Measurements from ENCODE around the gene CDH23.

The CDH23 gene

DNA sequence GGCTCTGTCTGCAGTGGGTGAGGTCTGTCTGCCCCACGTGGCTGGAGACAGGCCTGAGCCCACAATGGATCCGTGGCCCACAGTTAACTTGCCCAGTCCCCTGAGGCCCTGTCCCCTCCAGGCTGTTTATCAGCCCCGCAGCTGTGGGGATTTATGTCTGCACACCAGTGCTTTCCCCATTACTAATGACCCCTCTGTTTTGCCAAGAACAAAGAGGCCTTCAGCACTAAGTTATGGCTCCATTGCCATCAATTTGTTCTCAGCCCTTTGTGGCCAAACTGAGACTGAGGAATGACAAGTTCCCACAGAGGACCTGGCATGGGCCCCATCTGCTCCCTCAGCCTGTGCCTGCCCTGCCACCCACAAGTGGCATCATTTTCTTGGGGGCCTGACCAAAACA is 184.7 kb downstream of the CDH23 start:
- Histone ChIP-seq H3K4me3 (ENCODE audit: low read length, poor library complexity, severe bottlenecking) (no peak overlapping the region), H3K9me2 (replicated peaks; ENCODE audit: low read depth, low read length) (no peaks in the 10 kb centered on the region), H3K27me3 (ENCODE audit: insufficient read depth, low read length, poor library complexity, severe bottlenecking) (no peaks in the 10 kb centered on the region), H3F3A (ENCODE audit: low read depth) (no peaks in the 10 kb centered on the region), H4K20me1 (ENCODE audit: insufficient read depth, low read length, poor library complexity, severe bottlenecking) (no peaks in the 10 kb centered on the region), H3K36me3 (ENCODE audit: insufficient read depth, low read length) (no peaks in the 10 kb centered on the region), H3K4me2 (ENCODE audit: low read depth, low read length, poor library complexity, severe bottlenecking) (no peak overlapping the region), H3K9ac (ENCODE audit: low read depth, low read length, poor library complexity, severe bottlenecking) (no peak overlapping the region), H3K9me3 (ENCODE audit: insufficient read depth, low read depth, low read length) (no peaks in the 10 kb centered on the region), H3K4me1 (ENCODE audit: insufficient read depth, low read length, poor library complexity, severe bottlenecking) (no peaks in the 10 kb centered on the region), H3K79me2 (ENCODE audit: insufficient read depth, low read length) (no peaks in the 10 kb centered on the region), H2AFZ (ENCODE audit: low read length) (no peak overlapping the region)
- TF ChIP-seq, protein P1, sequence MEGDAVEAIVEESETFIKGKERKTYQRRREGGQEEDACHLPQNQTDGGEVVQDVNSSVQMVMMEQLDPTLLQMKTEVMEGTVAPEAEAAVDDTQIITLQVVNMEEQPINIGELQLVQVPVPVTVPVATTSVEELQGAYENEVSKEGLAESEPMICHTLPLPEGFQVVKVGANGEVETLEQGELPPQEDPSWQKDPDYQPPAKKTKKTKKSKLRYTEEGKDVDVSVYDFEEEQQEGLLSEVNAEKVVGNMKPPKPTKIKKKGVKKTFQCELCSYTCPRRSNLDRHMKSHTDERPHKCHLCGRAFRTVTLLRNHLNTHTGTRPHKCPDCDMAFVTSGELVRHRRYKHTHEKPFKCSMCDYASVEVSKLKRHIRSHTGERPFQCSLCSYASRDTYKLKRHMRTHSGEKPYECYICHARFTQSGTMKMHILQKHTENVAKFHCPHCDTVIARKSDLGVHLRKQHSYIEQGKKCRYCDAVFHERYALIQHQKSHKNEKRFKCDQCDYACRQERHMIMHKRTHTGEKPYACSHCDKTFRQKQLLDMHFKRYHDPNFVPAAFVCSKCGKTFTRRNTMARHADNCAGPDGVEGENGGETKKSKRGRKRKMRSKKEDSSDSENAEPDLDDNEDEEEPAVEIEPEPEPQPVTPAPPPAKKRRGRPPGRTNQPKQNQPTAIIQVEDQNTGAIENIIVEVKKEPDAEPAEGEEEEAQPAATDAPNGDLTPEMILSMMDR (conservative IDR thresholded peaks at IDR 0.05; ENCODE audit: low read length) = no peak
- no peak for TF ChIP-seq EZH2phosphoT487 (IDR thresholded peaks at IDR 0.05; ENCODE audit: borderline replicate concordance)

DNA sequence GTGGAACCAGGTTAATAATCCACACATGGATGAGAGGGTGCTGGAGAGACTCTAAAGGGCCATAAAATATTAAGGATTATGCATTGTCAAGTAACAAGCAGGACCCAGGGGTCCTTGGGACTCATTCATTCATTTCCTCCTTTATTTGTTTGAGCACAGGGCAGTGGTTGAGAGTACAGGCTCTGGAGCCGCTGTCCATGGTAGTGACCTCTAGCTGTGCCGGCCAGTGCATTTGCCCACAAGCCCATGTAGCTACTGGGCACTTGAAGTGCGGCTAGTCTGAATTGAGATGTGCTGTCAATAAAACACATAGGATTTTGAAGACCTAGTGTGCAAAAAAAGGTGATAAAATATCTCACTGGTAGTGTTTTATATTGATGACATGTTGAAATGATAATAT is 185.3 kb downstream of the CDH23 start:
- no peaks in the 10 kb centered on the region for H3K4me1 ChIP-seq (ENCODE audit: insufficient read depth, low read length, poor library complexity, severe bottlenecking)
- no peaks in the 10 kb centered on the region for H3F3A ChIP-seq (ENCODE audit: low read depth)
- no peaks in the 10 kb centered on the region for H3K36me3 ChIP-seq (ENCODE audit: insufficient read depth, low read length)
- TF ChIP-seq, protein P1 (conservative IDR thresholded peaks at IDR 0.05; ENCODE audit: low read length) = no peak
- no peak for TF ChIP-seq EZH2phosphoT487 (IDR thresholded peaks at IDR 0.05; ENCODE audit: borderline replicate concordance)
- H3K79me2 ChIP-seq (ENCODE audit: insufficient read depth, low read length) = no peaks in the 10 kb centered on the region
- no peak overlapping the region for H3K9ac ChIP-seq (ENCODE audit: low read depth, low read length, poor library complexity, severe bottlenecking)
- no peaks in the 10 kb centered on the region for H3K27me3 ChIP-seq (ENCODE audit: insufficient read depth, low read length, poor library complexity, severe bottlenecking)
- H3K9me3 ChIP-seq (ENCODE audit: insufficient read depth, low read depth, low read length) = no peaks in the 10 kb centered on the region
- no peak overlapping the region for H3K4me2 ChIP-seq (ENCODE audit: low read depth, low read length, poor library complexity, severe bottlenecking)
- no peak overlapping the region for H3K4me3 ChIP-seq (ENCODE audit: low read length, poor library complexity, severe bottlenecking)
- no peaks in the 10 kb centered on the region for H4K20me1 ChIP-seq (ENCODE audit: insufficient read depth, low read length, poor library complexity, severe bottlenecking)
- no peaks in the 10 kb centered on the region for H3K9me2 ChIP-seq (replicated peaks; ENCODE audit: low read depth, low read length)
- no peak overlapping the region for H2AFZ ChIP-seq (ENCODE audit: low read length)

DNA sequence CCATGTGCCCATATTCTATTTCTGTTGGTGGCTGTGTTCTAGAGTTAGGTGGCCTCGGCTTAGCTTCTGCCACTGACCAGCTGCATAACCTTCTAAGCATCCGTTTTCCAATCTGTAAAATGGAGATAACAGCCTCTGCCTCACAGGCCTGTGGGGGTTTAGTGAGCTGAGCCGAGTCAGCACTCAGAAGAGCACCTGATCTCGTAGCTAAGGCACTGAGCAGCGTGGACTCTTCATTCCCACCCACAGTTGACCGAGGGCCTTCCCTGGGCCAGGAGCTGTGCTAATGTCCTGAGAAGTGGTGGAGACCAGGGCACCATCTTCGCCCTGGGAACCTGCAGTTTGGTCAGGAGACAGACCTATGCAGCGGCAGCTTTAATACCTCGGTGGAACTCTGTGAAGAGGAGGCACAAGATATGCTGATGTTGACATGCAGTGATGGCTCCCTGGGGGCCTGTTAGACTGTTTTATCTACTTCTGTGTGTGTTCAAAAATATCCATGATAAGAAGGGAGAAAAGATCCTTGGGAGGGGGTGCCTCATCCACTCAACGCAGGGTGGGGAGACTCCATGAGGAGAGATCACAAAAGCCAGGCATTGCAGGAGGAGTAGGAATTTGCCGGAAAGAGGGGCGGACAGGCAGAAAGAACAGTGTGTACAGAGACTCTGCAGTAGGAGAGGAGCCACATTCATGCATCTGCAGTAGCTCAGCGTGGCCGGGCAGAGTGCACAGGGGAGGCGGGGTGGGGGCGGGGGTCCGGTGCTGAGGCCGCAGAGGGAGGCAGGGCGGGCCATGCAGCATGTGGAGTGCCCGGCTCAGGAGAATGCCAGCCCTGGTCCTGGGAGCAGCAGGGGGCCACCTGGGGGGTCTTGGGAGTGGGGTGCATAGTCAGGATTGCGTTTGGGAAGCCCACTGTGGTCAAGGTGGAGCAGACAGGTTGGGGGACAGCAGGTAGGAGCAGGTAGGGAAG is 186.1 kb downstream of the CDH23 start:
- TF ChIP-seq, protein P1 (conservative IDR thresholded peaks at IDR 0.05; ENCODE audit: low read length) = no peak
- TF ChIP-seq EZH2phosphoT487 (IDR thresholded peaks at IDR 0.05; ENCODE audit: borderline replicate concordance) = no peak
- Histone ChIP-seq H3F3A (ENCODE audit: low read depth) (no peaks in the 10 kb centered on the region), H3K36me3 (ENCODE audit: insufficient read depth, low read length) (no peaks in the 10 kb centered on the region), H3K4me3 (ENCODE audit: low read length, poor library complexity, severe bottlenecking) (no peak overlapping the region), H4K20me1 (ENCODE audit: insufficient read depth, low read length, poor library complexity, severe bottlenecking) (no peaks in the 10 kb centered on the region), H3K4me1 (ENCODE audit: insufficient read depth, low read length, poor library complexity, severe bottlenecking) (no peaks in the 10 kb centered on the region), H2AFZ (ENCODE audit: low read length) (no peak overlapping the region), H3K9me3 (ENCODE audit: insufficient read depth, low read depth, low read length) (no peaks in the 10 kb centered on the region), H3K4me2 (ENCODE audit: low read depth, low read length, poor library complexity, severe bottlenecking) (no peak overlapping the region), H3K9me2 (replicated peaks; ENCODE audit: low read depth, low read length) (no peaks in the 10 kb centered on the region), H3K79me2 (ENCODE audit: insufficient read depth, low read length) (no peaks in the 10 kb centered on the region), H3K27me3 (ENCODE audit: insufficient read depth, low read length, poor library complexity, severe bottlenecking) (no peaks in the 10 kb centered on the region), H3K9ac (ENCODE audit: low read depth, low read length, poor library complexity, severe bottlenecking) (no peak overlapping the region)

All from Loucy (cell line).